A549 (cell line): Measurements from ENCODE around the gene ZNF410. TPM values are rescaled to one million over a fixed set of nuclear protein-coding genes. Genes with fewer than 3 reads are reported as not detected.
"Not testable (repeated sequence)": the region's sequence is repeated elsewhere in the genome, so short reads cannot be mapped to it uniquely, and the experiment has no call there.

ENCODE experiments used
- ATAC-seq, 2 experiments: fragments of 200-7000 bp in 1 of 2; fragments of >200 bp in 1 of 2; cut with Nextera tagmentation in 1 of 2; cut with Tn5 transposase in 1 of 2; 3 replicates each; pipeline versions ENCODE4 v1.8.0 to v1.9.1; 2018 to 2020; ENCODE audit warnings: mild to moderate bottlenecking in 1 of 2, moderate library complexity in 1 of 2
- CTCF ChIA-PET: fragments of 300-600 bp; sonication (Branson Sonifier 250); formaldehyde crosslinking; extraction: SDS; loops from one replicate; lab custom pipeline; 2021; ENCODE audit warnings: antibody characterized with exemption, inconsistent platforms; lab: Yijun Ruan, JAX
- POLR2A ChIA-PET: fragments of 350-600 bp; formaldehyde crosslinking; extraction: SDS; loops from one replicate; lab custom pipeline; 2021; ENCODE audit warnings: antibody characterized with exemption, inconsistent platforms; lab: Yijun Ruan, JAX
- DNase-seq, 2 experiments: peaks; one replicate each; pipeline versions ENCODE4 v3.0.0 to v3.0.0-alpha.2; 2011 to 2016; ENCODE audit warnings: low read depth in 1 of 2, low spot score in 1 of 2
- FAIRE-seq: peaks from 2 replicates; lab custom pipeline; 2011; peaks lifted over from hg19 to GRCh38; lab: Jason Lieb, UNC
- H3K27ac ChIP-seq, 2 experiments: fragments of >200 bp; sonication (Bioruptor Twin); formaldehyde crosslinking; 3 replicates each; pipeline ENCODE4 v1.5.1; 2016 to 2017
- H3K4me1 ChIP-seq: fragments of >200 bp; sonication (Bioruptor Twin); formaldehyde crosslinking; 3 replicates; pipeline ENCODE4 v1.6.1; 2016
- H3K4me2 ChIP-seq: fragments of >200 bp; sonication (Bioruptor Twin); formaldehyde crosslinking; 3 replicates; pipeline ENCODE4 v1.6.1; 2016
- H3K4me3 ChIP-seq: fragments of >200 bp; sonication (Bioruptor Twin); formaldehyde crosslinking; 3 replicates; pipeline ENCODE4 v1.5.1; 2016
- H3K9me3 ChIP-seq: fragments of >200 bp; sonication (Bioruptor Twin); formaldehyde crosslinking; 3 replicates; pipeline ENCODE4 v1.6.1; 2016
- CBX8 ChIP-seq: fragments of 200-600 bp; sonication (generic); IDR thresholded peaks from 2 replicates; pipeline ENCODE4 v1.6.1; 2016
- CHD4 ChIP-seq: fragments of 200-600 bp; sonication (generic); IDR thresholded peaks from 2 replicates; pipeline ENCODE4 v1.6.1; 2016; ENCODE audit warnings: antibody characterized with exemption, mild to moderate bottlenecking, borderline replicate concordance
- E2F6 ChIP-seq: IDR thresholded peaks from 2 replicates; pipeline ENCODE4 v1.6.1; 2012; ENCODE audit warnings: low read depth, borderline replicate concordance
- ESRRA ChIP-seq: fragments of 150-350 bp; IDR thresholded peaks from 2 replicates; pipeline ENCODE4 v1.6.1; 2014; ENCODE audit warnings: mild to moderate bottlenecking, low read length, borderline replicate concordance
- FOXS1 ChIP-seq: fragments of 250-450 bp; sonication (Bioruptor Pico); IDR thresholded peaks from 2 replicates; pipeline ENCODE4 v1.5.0; 2020; ENCODE audit warnings: mild to moderate bottlenecking, moderate library complexity
- HMGXB4 ChIP-seq: fragments of 250-450 bp; sonication (Bioruptor Pico); IDR thresholded peaks from 2 replicates; pipeline ENCODE4 v1.5.0; 2021; ENCODE audit warnings: mild to moderate bottlenecking, moderate library complexity, borderline replicate concordance
- HOXA7 ChIP-seq: fragments of 250-450 bp; sonication (Bioruptor Pico); IDR thresholded peaks from 2 replicates; pipeline ENCODE4 v1.5.0; 2020; ENCODE audit warnings: mild to moderate bottlenecking, moderate library complexity
- HOXB5 ChIP-seq: fragments of 250-450 bp; sonication (Bioruptor Pico); IDR thresholded peaks from 2 replicates; pipeline ENCODE4 v1.5.0; 2020; ENCODE audit warnings: mild to moderate bottlenecking, moderate library complexity
- JUN ChIP-seq, 2 experiments: fragments of >200 bp; sonication (Bioruptor Twin); formaldehyde crosslinking; IDR thresholded peaks; 2 replicates in 1 of 2; 3 replicates in 1 of 2; pipeline ENCODE4 v1.6.1; 2016 to 2017
- MAFK ChIP-seq: fragments of 450-650 bp; IDR thresholded peaks from 2 replicates; pipeline ENCODE4 v1.6.1; 2014; ENCODE audit not compliant: partially characterized antibody
- MAZ ChIP-seq: fragments of 150-350 bp; IDR thresholded peaks from 2 replicates; pipeline ENCODE4 v1.6.1; 2014; ENCODE audit warnings: antibody characterized with exemption, low read depth, low read length, borderline replicate concordance
- PHF8 ChIP-seq: fragments of 200-600 bp; sonication (generic); IDR thresholded peaks from 2 replicates; pipeline ENCODE4 v1.6.1; 2016; ENCODE audit warnings: low read depth, mild to moderate bottlenecking, antibody characterized with exemption, moderate library complexity, borderline replicate concordance
- RAD21 ChIP-seq, 2 experiments: fragments of >200 bp in 1 of 2; sonication (Bioruptor Twin) in 1 of 2; formaldehyde crosslinking in 1 of 2; IDR thresholded peaks in 1 of 2; conservative IDR thresholded peaks in 1 of 2; 2 replicates in 1 of 2; 3 replicates in 1 of 2; pipeline ENCODE4 v1.6.1; 2012 to 2018; ENCODE audit warnings: inconsistent platforms in 1 of 2
- RCOR1 ChIP-seq: fragments of 150-350 bp; IDR thresholded peaks from 2 replicates; pipeline ENCODE4 v1.6.1; 2014; ENCODE audit warnings: antibody characterized with exemption, low read length, low read depth
- SREBF2 ChIP-seq: fragments of 450-650 bp; IDR thresholded peaks from 2 replicates; pipeline ENCODE4 v1.6.1; 2014; ENCODE audit warnings: mild to moderate bottlenecking, moderate library complexity
- ZSCAN20 ChIP-seq: fragments of 250-450 bp; sonication (Bioruptor Pico); IDR thresholded peaks from 2 replicates; pipeline ENCODE4 v1.8.0; 2022; ENCODE audit warnings: mild to moderate bottlenecking, moderate library complexity
- WGBS: methylation state at CpG from one replicate; pipeline ENCODE4 v1.1.6; 2017; ENCODE audit errors: missing lambda C conversion rate; 5-methylcytosine and 5-hydroxymethylcytosine counted together
- polyA plus RNA-seq, 4 experiments: library from polyadenylated mRNA; depleted of rRNA in 3 of 4; stranded (reverse); fragments of >200 nt; fragmentation: RNase III in 1 of 4; extraction: RNeasy Plus Mini Kit Qiagen cat#74134 plus additional on column Dnase treatment in 1 of 4; gene quantifications; 2 replicates in 3 of 4; 3 replicates in 1 of 4; pipeline ENCODE4 v1.2.3, GENCODE V29; 2011 to 2017
- TF ChIP-seq, protein P1 (sequence below): IDR thresholded peaks from 2 replicates; pipeline ENCODE4 v1.6.1; 2012
- TF ChIP-seq, protein P2 (sequence below): fragments of 150-350 bp; IDR thresholded peaks from 2 replicates; pipeline ENCODE4 v1.6.1; 2014; ENCODE audit warnings: low read depth, mild to moderate bottlenecking, low read length

Gene ZNF410
- polyA plus RNA-seq, 2 of the 4 experiments (the other 2 are of a cell fraction), result 35.8 to 70.8 TPM

- ATAC-seq (no peak), FAIRE-seq (no peak), DNase-seq (no peak)
- WGBS, result 89% methylated on average over 8 of the region's 8 CpGs
- POLR2A ChIA-PET, result interaction anchor here (1.4 kb wide), 1 partner anchor 10 kb away, joined by 4 read pairs; the partner anchor contains the start of gene PTGR2
- H3K27ac ChIP-seq, result no peak overlapping the region
- H3K4me1 ChIP-seq, result no peaks in the 10 kb centered on the region
- CTCF ChIA-PET, result no interaction called here
- no peak overlapping the region for H3K4me3 ChIP-seq
- no peaks in the 10 kb centered on the region for H3K9me3 ChIP-seq
- H3K4me2 ChIP-seq, result no peak overlapping the region
- TF ChIP-seq HMGXB4 (CRISPR knock-in tag), result no peak
- no peak for TF ChIP-seq MAFK
- TF ChIP-seq RCOR1, result no peak
- no peak for TF ChIP-seq E2F6
- TF ChIP-seq, protein P1, sequence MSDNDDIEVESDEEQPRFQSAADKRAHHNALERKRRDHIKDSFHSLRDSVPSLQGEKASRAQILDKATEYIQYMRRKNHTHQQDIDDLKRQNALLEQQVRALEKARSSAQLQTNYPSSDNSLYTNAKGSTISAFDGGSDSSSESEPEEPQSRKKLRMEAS, result no peak
- TF ChIP-seq JUN (IDR thresholded peaks at IDR 0.05), result no peak
- TF ChIP-seq PHF8, result no peak
- TF ChIP-seq, all 56 proteins: peak for 0
These were observed 24.2 kb upstream of the ZNF410 start for GRCh38 chr14:73862480-73862879.

GRCh38 chr14:73863209-73863608 is 23.4 kb upstream of the ZNF410 start:
- Histone ChIP-seq H3K4me2 (no peak overlapping the region), H3K4me3 (no peak overlapping the region), H3K27ac (no peak overlapping the region), H3K9me3 (no peaks in the 10 kb centered on the region), H3K4me1 (no peaks in the 10 kb centered on the region)
- WGBS, result 98% methylated on average over 2 of the region's 2 CpGs
- ATAC-seq, result no peak
- FAIRE-seq, result no peak
- POLR2A ChIA-PET, result interaction anchor here (0.6 to 1.4 kb wide), 2 partner anchors 11 to 352 kb away, joined by 3 to 4 read pairs; partner anchors contain the start of gene PTGR2
- DNase-seq, result no peak
- CTCF ChIA-PET, result interaction anchor here (1.0 to 1.2 kb wide), 2 partner anchors 60 to 134 kb away, joined by 3 to 4 read pairs; no protein-coding TSS in a partner anchor
- TF ChIP-seq HOXA7 (CRISPR knock-in tag) (no peak), MAZ (no peak), SREBF2 (no peak), CHD4 (no peak), HOXB5 (CRISPR knock-in tag) (no peak), ZSCAN20 (CRISPR knock-in tag) (no peak), CBX8 (no peak), ESRRA (no peak), MAFK (no peak), RAD21 (conservative IDR thresholded peaks at IDR 0.05 in 1 of 2, IDR thresholded peaks at IDR 0.05 in 1 of 2) (no peak)
- TF ChIP-seq, protein P1, result no peak
- TF ChIP-seq, protein P2, sequence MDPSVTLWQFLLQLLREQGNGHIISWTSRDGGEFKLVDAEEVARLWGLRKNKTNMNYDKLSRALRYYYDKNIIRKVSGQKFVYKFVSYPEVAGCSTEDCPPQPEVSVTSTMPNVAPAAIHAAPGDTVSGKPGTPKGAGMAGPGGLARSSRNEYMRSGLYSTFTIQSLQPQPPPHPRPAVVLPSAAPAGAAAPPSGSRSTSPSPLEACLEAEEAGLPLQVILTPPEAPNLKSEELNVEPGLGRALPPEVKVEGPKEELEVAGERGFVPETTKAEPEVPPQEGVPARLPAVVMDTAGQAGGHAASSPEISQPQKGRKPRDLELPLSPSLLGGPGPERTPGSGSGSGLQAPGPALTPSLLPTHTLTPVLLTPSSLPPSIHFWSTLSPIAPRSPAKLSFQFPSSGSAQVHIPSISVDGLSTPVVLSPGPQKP, result no peak

GRCh38 chr14:73865534-73866113 is 21.0 kb upstream of the ZNF410 start:
- Histone ChIP-seq H3K4me1 (no peaks in the 10 kb centered on the region), H3K27ac (no peak overlapping the region), H3K4me3 (no peak overlapping the region), H3K9me3 (no peaks in the 10 kb centered on the region)
- no peak for FAIRE-seq
- ATAC-seq, result no peak
- DNase-seq, result no peak
- ChIA-PET POLR2A (interaction anchor here (0.6 to 0.9 kb wide), 2 partner anchors 14 to 129 kb away, joined by 3 read pairs; partner anchors contain the start of gene PTGR2), CTCF (interaction anchor here (1.2 kb wide), 1 partner anchor 11 kb away, joined by 3 read pairs; no protein-coding TSS in a partner anchor)
- TF ChIP-seq FOXS1 (CRISPR knock-in tag) (no peak), MAFK (peak; percentile 96)
- TF ChIP-seq, all 56 proteins: peak for 1
- WGBS, result 92% methylated on average over 8 of the region's 8 CpGs
- H3K4me2 ChIP-seq, result no peak overlapping the region

DNA sequence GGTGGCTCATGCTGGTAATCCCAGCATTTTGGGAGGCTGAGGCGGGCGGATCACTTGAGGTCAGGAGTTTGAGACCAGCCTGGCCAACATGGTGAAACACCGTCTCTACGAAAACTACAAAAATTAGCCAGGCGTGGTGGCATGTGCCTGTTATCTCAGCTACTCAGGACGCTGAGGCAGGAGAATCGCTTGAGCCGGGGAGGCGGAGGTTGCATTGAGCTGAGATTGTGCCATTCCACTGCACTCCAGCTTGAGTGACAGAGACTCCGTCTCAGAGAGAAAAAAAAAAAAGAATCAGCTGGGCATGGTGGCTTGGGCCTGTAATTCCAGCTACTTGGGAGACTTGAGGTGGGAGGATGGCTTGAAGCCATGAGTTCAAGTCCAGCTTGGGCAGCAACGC is 16.9 kb upstream of the ZNF410 start:
- WGBS, result 93% methylated on average over 11 of the region's 11 CpGs
- not testable (repeated sequence) for H3K9me3 ChIP-seq, H3K4me3 ChIP-seq, FAIRE-seq, H3K4me2 ChIP-seq, DNase-seq, H3K27ac ChIP-seq, H3K4me1 ChIP-seq, ATAC-seq
- ChIA-PET POLR2A (interaction anchor here (0.6 kb wide), 1 partner anchor 11 kb away, joined by 3 read pairs; no protein-coding TSS in a partner anchor), CTCF (interaction anchor here (0.6 to 1.7 kb wide), 3 partner anchors 11 to 141 kb away, joined by 3 to 5 read pairs (median 5); no protein-coding TSS in a partner anchor)
